Upper lobe of left lung (tissue), 4 donors: ENCODE measurements around the gene AJAP1.

ENCODE experiments used
- CTCF ChIP-seq, 6 experiments: fragments of 450-650 bp in 4 of 6; fragments of 200-600 bp in 2 of 6; sonication (generic) in 2 of 6; IDR thresholded peaks; one replicate each; pipeline ENCODE4 v1.5.1; 2016 to 2019; ENCODE audit warnings: antibody characterized with exemption in 6 of 6
- EP300 ChIP-seq, 4 donors: sonication (generic); formaldehyde crosslinking; IDR thresholded peaks; one replicate each; pipeline ENCODE4 v1.5.1; 2017; ENCODE audit warnings: antibody characterized with exemption in 4 of 4, control low read depth in 2 of 4
- POLR2A ChIP-seq, 4 donors: fragments of 450-650 bp; IDR thresholded peaks; one replicate each; pipeline ENCODE4 v1.5.1; 2016 to 2017; ENCODE audit warnings: antibody characterized with exemption in 4 of 4, mild to moderate bottlenecking in 2 of 4
- POLR2AphosphoS5 ChIP-seq, 2 donors: sonication (generic); formaldehyde crosslinking; IDR thresholded peaks; one replicate each; pipeline ENCODE4 v1.5.1; 2017; ENCODE audit warnings: antibody characterized with exemption in 2 of 2

GRCh38 chr1:4794020-4794780 is 139.8 kb downstream of the AJAP1 start:
- no peak for TF ChIP-seq POLR2A (IDR thresholded peaks at IDR 0.05)
- TF ChIP-seq POLR2AphosphoS5 (IDR thresholded peaks at IDR 0.05), result no peak
- TF ChIP-seq EP300 (IDR thresholded peaks at IDR 0.05), result no peak
- no peak for TF ChIP-seq CTCF (IDR thresholded peaks at IDR 0.05)
